C4-2B (cell line): ENCODE results near the gene CTNNA2.
"Not testable (repeated sequence)": the region's sequence is repeated elsewhere in the genome, so short reads cannot be mapped to it uniquely, and the experiment has no call there.

ENCODE experiments used
- H3K27ac ChIP-seq: fragments of 450-650 bp; 2 replicates; pipeline ENCODE4 v1.5.1; 2017
- ZFX ChIP-seq: fragments of 450-650 bp; IDR thresholded peaks from 2 replicates; pipeline ENCODE4 v1.6.1; 2017
- TF ChIP-seq, protein P1 (sequence below): fragments of 450-650 bp; conservative IDR thresholded peaks from 2 replicates; pipeline ENCODE4 v1.5.1; 2017; ENCODE audit warnings: mild to moderate bottlenecking

Gene CTNNA2

DNA sequence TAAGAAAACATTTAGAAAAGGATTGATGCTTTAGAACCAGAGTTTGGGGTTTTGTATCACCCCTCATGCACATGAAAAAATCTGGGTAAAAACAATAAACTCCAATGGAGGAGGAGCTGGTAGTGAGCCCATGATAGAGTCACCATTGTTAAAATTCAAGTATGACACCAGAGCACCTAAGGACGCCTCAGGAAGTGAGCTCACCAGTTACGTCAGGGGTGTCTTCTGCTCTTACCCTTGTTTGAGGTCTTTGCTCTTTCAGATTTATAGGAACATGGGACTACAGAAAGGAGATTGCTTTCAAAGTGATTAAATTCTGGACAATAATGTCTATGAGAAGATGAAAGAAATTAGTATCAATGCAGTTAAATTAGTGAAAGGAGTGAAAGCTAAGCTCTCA, 685.2 kb downstream of the CTNNA2 start:
- no peak overlapping the region for H3K27ac ChIP-seq
- TF ChIP-seq ZFX = no peak
- TF ChIP-seq, protein P1, sequence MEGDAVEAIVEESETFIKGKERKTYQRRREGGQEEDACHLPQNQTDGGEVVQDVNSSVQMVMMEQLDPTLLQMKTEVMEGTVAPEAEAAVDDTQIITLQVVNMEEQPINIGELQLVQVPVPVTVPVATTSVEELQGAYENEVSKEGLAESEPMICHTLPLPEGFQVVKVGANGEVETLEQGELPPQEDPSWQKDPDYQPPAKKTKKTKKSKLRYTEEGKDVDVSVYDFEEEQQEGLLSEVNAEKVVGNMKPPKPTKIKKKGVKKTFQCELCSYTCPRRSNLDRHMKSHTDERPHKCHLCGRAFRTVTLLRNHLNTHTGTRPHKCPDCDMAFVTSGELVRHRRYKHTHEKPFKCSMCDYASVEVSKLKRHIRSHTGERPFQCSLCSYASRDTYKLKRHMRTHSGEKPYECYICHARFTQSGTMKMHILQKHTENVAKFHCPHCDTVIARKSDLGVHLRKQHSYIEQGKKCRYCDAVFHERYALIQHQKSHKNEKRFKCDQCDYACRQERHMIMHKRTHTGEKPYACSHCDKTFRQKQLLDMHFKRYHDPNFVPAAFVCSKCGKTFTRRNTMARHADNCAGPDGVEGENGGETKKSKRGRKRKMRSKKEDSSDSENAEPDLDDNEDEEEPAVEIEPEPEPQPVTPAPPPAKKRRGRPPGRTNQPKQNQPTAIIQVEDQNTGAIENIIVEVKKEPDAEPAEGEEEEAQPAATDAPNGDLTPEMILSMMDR = no peak

DNA sequence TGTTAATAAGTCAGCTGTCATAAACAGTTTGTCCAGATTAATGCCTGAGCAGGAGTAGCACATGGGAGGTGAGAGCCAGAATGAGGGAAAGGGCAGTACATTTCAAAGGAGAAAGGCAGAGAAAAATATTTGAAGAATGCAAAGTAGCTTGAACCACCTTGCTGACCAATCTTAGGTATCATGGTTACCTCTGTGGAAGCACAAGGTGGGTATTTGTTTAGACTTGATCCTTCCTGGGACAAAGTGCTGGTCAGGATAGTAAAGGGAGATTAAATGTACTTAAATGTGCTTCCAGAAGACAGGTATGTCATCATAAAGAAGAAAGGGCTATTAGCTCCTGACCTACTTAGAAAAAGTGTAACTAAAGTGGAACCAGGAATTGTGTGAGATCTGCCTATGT, 686.7 kb downstream of the CTNNA2 start:
- no peak for TF ChIP-seq ZFX
- TF ChIP-seq, protein P1 = no peak
- no peak overlapping the region for H3K27ac ChIP-seq

DNA sequence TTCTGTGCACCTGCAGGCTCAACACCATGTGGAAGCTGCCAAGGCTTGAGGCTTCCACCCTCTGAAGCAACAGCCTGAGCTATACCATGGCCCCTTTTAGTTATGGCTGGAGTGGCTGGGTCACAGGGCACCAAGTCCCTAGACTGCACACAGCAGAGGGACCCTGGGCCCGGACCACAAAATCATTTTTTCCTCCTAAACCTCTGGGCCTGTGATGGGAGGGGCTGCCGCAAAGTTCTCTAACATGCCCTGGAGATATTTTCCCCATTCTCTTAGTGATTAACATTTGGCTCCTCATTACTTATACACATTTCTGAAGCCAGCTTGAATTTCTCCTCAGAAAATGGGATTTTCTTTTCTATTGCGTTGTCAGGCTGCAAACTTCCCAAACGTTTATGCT, 691.1 kb downstream of the CTNNA2 start:
- not testable (repeated sequence) for H3K27ac ChIP-seq

DNA sequence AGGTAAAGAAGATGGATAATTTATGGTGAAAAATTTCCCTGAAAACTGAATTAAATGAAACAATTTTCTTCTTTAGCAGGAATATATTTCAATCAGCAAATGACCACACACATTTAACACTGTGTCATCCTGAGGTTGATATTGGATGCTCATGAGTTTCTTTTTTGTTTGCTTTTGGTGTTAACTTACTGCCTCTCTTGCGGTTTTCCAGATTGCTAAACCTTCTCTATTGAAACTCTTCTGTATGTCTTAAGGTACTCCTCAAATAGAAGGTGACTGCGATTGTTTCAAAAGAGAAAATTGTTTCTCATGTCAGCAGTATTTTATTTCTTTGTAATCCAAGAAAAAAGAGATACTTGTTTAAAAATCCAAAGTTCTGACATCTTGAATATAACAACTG, 692.6 kb downstream of the CTNNA2 start:
- TF ChIP-seq, protein P1 = no peak
- no peak for TF ChIP-seq ZFX
- H3K27ac ChIP-seq = no peak overlapping the region

DNA sequence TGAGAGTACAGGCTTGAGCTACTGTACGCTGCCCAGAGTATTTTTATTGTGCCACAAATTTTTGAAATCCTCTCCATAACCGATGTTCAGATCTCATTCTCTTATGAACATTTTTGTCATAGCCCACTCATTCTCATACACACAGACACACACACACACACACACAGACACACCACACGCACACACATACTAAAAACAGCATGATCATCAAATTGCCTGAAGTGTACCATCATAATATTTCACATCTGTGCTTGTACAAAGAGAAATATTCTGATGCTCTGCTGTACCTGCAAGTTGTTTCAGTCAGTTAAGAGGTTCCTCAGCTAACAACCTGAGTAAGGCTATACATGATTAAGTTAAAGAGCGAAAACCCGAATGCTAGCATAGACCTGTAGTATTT, 696.6 kb downstream of the CTNNA2 start:
- H3K27ac ChIP-seq = no peak overlapping the region
- TF ChIP-seq, protein P1 = no peak
- no peak for TF ChIP-seq ZFX

DNA sequence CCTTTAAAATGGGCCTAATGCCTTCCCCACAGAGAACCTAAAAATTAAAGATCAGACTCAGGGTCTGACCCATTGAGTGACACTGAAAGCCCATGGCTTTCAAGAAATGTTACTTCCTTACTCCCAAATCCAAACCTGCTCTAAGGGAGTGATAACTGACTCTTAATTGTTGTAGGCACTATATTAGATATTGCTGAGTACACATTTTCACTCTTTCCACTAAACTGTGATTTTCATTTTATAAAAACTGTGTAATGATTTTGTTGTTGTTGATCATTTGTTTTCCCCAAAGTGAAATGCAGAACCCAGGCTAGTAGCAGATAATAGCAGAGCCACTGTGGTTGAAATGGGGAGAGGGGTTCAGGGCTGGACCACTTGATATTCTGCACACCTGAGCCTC, 704.6 kb downstream of the CTNNA2 start:
- H3K27ac ChIP-seq = no peak overlapping the region
- TF ChIP-seq, protein P1 = no peak
- no peak for TF ChIP-seq ZFX

DNA sequence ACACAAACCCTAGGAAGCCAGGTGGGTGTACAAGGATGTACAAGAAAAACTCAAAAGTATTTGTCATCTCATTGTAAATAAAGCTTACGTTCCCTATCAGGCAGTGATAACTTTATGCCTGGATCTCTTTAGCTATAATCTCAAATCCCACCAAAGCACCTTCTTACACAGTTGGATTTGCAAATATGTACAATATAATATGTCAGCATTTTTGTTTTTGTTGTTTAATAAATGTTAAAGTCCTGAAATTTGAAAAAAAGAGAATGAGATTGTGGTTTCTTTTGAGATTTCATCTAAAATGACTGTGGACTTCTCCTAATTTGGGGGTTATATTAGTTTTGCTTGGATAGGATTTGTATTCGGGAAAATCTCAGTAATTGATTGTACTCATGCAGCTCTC, 709.8 kb downstream of the CTNNA2 start:
- TF ChIP-seq, protein P1 = no peak
- TF ChIP-seq ZFX = no peak
- no peak overlapping the region for H3K27ac ChIP-seq

DNA sequence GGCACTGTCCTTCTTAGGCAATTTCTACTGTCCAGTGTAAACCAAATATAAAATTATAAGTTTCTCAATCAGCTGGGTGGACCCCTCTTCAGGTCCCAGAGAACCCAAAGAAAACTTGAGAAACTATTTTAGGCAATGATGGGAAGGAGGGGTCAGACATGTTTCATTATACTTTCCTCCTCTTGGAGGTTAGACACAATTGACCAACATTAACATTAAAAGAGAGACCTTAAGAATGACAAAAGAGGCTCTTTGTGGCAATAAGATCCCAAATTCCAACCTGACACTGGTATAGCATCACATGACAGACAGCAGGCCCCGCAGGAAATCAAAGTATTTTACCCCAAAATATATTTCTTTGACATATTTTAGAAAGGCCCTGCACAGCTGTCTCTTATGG, 718.6 kb downstream of the CTNNA2 start:
- H3K27ac ChIP-seq = no peak overlapping the region
- no peak for TF ChIP-seq ZFX

DNA sequence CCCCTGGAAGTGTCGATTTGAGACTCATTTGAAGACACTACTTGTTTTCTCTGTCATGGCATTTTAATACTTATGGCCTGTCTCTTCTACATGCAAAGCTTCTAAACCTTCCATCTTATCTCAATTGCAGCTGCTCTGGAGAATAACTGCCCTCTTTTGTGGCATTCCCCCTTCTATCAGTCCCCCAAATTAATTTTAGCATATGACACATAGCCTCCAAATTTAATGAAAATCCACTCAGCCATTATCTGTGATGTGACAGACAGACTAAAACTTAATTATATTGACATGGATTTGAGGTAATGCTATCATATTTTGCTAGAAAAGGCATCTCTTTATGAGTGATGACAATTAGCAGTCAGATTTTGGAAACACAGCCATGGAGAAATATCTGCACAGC, 720.5 kb downstream of the CTNNA2 start:
- TF ChIP-seq, protein P1 = no peak
- no peak for TF ChIP-seq ZFX
- H3K27ac ChIP-seq = no peak overlapping the region
